HepG2 (cell line): ENCODE measurements around the gene STMN1. TPM values are rescaled to one million over a fixed set of nuclear protein-coding genes. Genes with fewer than 3 reads are reported as not detected.

ENCODE experiments used
- ATAC-seq: fragments of 200-7000 bp; cut with Tn5 transposase; 3 replicates; pipeline ENCODE4 v1.9.1; 2020; ENCODE audit warnings: mild to moderate bottlenecking, moderate library complexity
- BruUV-seq: library from RNA; stranded (reverse); fragments of 400-500 nt; replicated peaks from 2 replicates; lab custom pipeline; 2021; lab: Mats Ljungman, UMichigan
- CTCF ChIA-PET: fragments of 300-600 bp; formaldehyde crosslinking; extraction: SDS; loops from one replicate; lab custom pipeline; 2021; ENCODE audit warnings: low total read pairs, inconsistent platforms, low intra/inter-chr PET ratio; lab: Yijun Ruan, JAX
- POLR2A ChIA-PET: fragments of 350-600 bp; sonication (Branson Sonifier 250); formaldehyde crosslinking; loops from one replicate; lab custom pipeline; 2020; ENCODE audit warnings: antibody characterized with exemption, inconsistent platforms; lab: Yijun Ruan, JAX
- DNase-seq: peaks from one replicate; pipeline ENCODE4 v3.0.0-alpha.2; 2015; ENCODE audit warnings: low spot score
- FAIRE-seq: peaks from 3 replicates; lab custom pipeline; 2011; peaks lifted over from hg19 to GRCh38; lab: Jason Lieb, UNC
- H2AFZ ChIP-seq: one replicate; pipeline ENCODE4 v1.6.1; 2011; ENCODE audit warnings: low read length, inconsistent platforms
- H3K27ac ChIP-seq: fragments of 300-600 bp; 3 replicates; pipeline ENCODE4 v1.8.0; 2011; ENCODE audit warnings: mixed run types, mild to moderate bottlenecking, mixed read lengths, low read length, inconsistent platforms; ENCODE audit not compliant: insufficient read depth; ENCODE audit errors: extremely low read length
- H3K27me3 ChIP-seq, 2 experiments: fragments of 200-600 bp in 1 of 2; 2 replicates in 1 of 2; 3 replicates in 1 of 2; pipeline versions ENCODE4 v1.6.0 to v1.8.0; 2011; ENCODE audit warnings: low read length in 2 of 2, mild to moderate bottlenecking in 2 of 2, moderate library complexity in 2 of 2, inconsistent platforms in 1 of 2; ENCODE audit not compliant: insufficient read depth in 2 of 2, control insufficient read depth in 1 of 2
- H3K36me3 ChIP-seq, 2 experiments: fragments of 200-600 bp in 1 of 2; replicated peaks in 1 of 2; 2 replicates in 1 of 2; 3 replicates in 1 of 2; pipeline versions ENCODE4 v1.5.1 to v1.8.0; 2011; ENCODE audit warnings: low read length in 2 of 2, inconsistent platforms in 1 of 2; ENCODE audit not compliant: insufficient read depth in 2 of 2, control insufficient read depth in 1 of 2
- H3K4me1 ChIP-seq: 2 replicates; pipeline ENCODE4 v1.5.1; 2012; ENCODE audit warnings: low read length, inconsistent platforms; ENCODE audit not compliant: insufficient read depth
- H3K4me2 ChIP-seq: 2 replicates; pipeline ENCODE4 v1.6.0; 2011; ENCODE audit warnings: low read depth, low read length, inconsistent platforms
- H3K4me3 ChIP-seq, 3 experiments: fragments of 200-600 bp in 1 of 3; sonication (generic), shearing (Covaris generic) in 1 of 3; replicated peaks in 1 of 3; 2 replicates each; pipeline ENCODE4 v1.5.1; 2011 to 2016; ENCODE audit warnings: low read length in 3 of 3, inconsistent platforms in 2 of 3, low read depth in 2 of 3, mild to moderate bottlenecking in 2 of 3, control low read depth in 1 of 3, mixed read lengths in 1 of 3; ENCODE audit not compliant: insufficient read depth in 1 of 3
- H3K79me2 ChIP-seq: one replicate; pipeline ENCODE4 v1.6.1; 2011; ENCODE audit warnings: low read length, inconsistent platforms; ENCODE audit not compliant: insufficient read depth
- H3K9ac ChIP-seq: 2 replicates; pipeline ENCODE4 v1.6.0; 2011; ENCODE audit warnings: mild to moderate bottlenecking, low read depth, low read length, inconsistent platforms; ENCODE audit not compliant: insufficient read depth
- H3K9me3 ChIP-seq: 2 replicates; pipeline ENCODE4 v1.5.1; 2012; ENCODE audit warnings: mild to moderate bottlenecking, low read length
- H4K20me1 ChIP-seq: 2 replicates; pipeline ENCODE4 v1.6.0; 2011; ENCODE audit warnings: inconsistent platforms, mild to moderate bottlenecking, low read length, moderate library complexity; ENCODE audit not compliant: insufficient read depth
- CSRNP2 ChIP-seq: sonication (generic); formaldehyde crosslinking; conservative IDR thresholded peaks from 2 replicates; pipeline ENCODE4 v1.8.0; 2022; ENCODE audit warnings: low read depth, missing genetic modification reagents
- GATA4 ChIP-seq: sonication (generic); IDR thresholded peaks from 2 replicates; pipeline ENCODE4 v1.6.1; 2016; ENCODE audit warnings: antibody characterized with exemption, low read depth, borderline replicate concordance
- HES4 ChIP-seq: sonication (generic); formaldehyde crosslinking; IDR thresholded peaks from 2 replicates; pipeline ENCODE4 v1.9.0; 2021; ENCODE audit warnings: mild to moderate bottlenecking, missing genetic modification reagents, borderline replicate concordance
- HNF4A ChIP-seq: sonication (generic); formaldehyde crosslinking; IDR thresholded peaks from 2 replicates; pipeline ENCODE4 v1.4.0; 2020; ENCODE audit warnings: missing genetic modification reagents
- PATZ1 ChIP-seq: sonication (generic); formaldehyde crosslinking; IDR thresholded peaks from 2 replicates; pipeline ENCODE4 v1.4.0; 2020; ENCODE audit warnings: missing genetic modification reagents
- PPARG ChIP-seq: conservative IDR thresholded peaks from 2 replicates; pipeline ENCODE4 v1.6.1; 2016; ENCODE audit warnings: missing biosample characterization, missing genetic modification reagents
- RFX1 ChIP-seq: fragments of 450-650 bp; IDR thresholded peaks from 2 replicates; pipeline ENCODE4 v1.6.1; 2017
- RFX3 ChIP-seq: IDR thresholded peaks from 2 replicates; pipeline ENCODE4 v1.6.1; 2016; ENCODE audit warnings: missing biosample characterization, missing genetic modification reagents
- TARDBP ChIP-seq: sonication (generic); formaldehyde crosslinking; IDR thresholded peaks from 2 replicates; pipeline ENCODE4 v1.8.0; 2022; ENCODE audit warnings: mild to moderate bottlenecking, missing genetic modification reagents
- ZNF230 ChIP-seq: sonication (generic); formaldehyde crosslinking; IDR thresholded peaks from 2 replicates; pipeline ENCODE4 v1.4.0; 2020; ENCODE audit warnings: mild to moderate bottlenecking, missing genetic modification reagents
- ZNF644 ChIP-seq: IDR thresholded peaks from 2 replicates; pipeline ENCODE4 v1.6.1; 2016; ENCODE audit warnings: low read depth
- ZNF737 ChIP-seq: sonication (generic); formaldehyde crosslinking; IDR thresholded peaks from 2 replicates; pipeline ENCODE4 v1.5.0; 2020; ENCODE audit warnings: missing genetic modification reagents, mild to moderate bottlenecking, borderline replicate concordance
- WGBS: methylation state at CpG from one replicate; pipeline ENCODE4 v1.1.6; 2017; ENCODE audit warnings: low lambda C conversion rate; 5-methylcytosine and 5-hydroxymethylcytosine counted together
- in situ Hi-C: cut with HindIII; loops from 2 replicates; pipeline ENCODE4 v1.10.0; 2017; ENCODE audit warnings: low pct_unique_long_range_greater_than_20kb; ENCODE audit not compliant: extremely low pct_ligation_motif_present
- intact Hi-C: fragments of 100-400 bp; cut with micrococcal nuclease; formaldehyde crosslinking; loops from one replicate; pipeline ENCODE4 v1.10.0; 2022; ENCODE audit not compliant: unreplicated experiment
- polyA plus RNA-seq, 8 experiments: library from polyadenylated mRNA; depleted of rRNA in 3 of 8; stranded (reverse) in 7 of 8; unstranded in 1 of 8; fragments of >200 nt; fragmentation: Illumina TruSeq in 4 of 8; extraction: Trizol in 4 of 8; gene quantifications; 2 replicates each; pipeline versions ENCODE4 v1.2.1 to v1.2.3, GENCODE V29; 2011 to 2016; ENCODE audit warnings: low read depth in 4 of 8, missing spikeins in 1 of 8, mixed read lengths in 1 of 8; ENCODE audit not compliant: insufficient read depth in 1 of 8
- total RNA-seq, 5 experiments: library from RNA; depleted of rRNA; stranded (reverse); fragments of >200 nt; fragmentation: Illumina TruSeq; extraction: Trizol; gene quantifications; 2 replicates each; pipeline ENCODE4 v1.2.3, GENCODE V29; 2016; ENCODE audit warnings: low read depth in 1 of 5
- TF ChIP-seq, protein P1 (sequence below): sonication (generic); formaldehyde crosslinking; IDR thresholded peaks from 2 replicates; pipeline ENCODE4 v1.5.1; 2020; ENCODE audit warnings: mild to moderate bottlenecking, missing genetic modification reagents, borderline replicate concordance
- TF ChIP-seq, protein P2 (sequence below): sonication (generic); formaldehyde crosslinking; IDR thresholded peaks from 2 replicates; pipeline ENCODE4 v1.4.0; 2020; ENCODE audit warnings: missing genetic modification reagents

Gene STMN1
- total and polyA plus RNA-seq, 2 of the 13 experiments (the other 11 are each of a cell fraction or from before 2014, with no cell fraction given), result 45.9 to 409 TPM

GRCh38 chr1:25873120-25873519 lies 33.1 kb downstream of the STMN1 start:
- no peaks in the 10 kb centered on the region for H4K20me1 ChIP-seq
- POLR2A ChIA-PET, result no interaction called here
- no TSS peak for BruUV-seq
- peaks cover 77% of the 10 kb centered on the region for H3K4me1 ChIP-seq
- ATAC-seq, result peak; percentile 8; the same call in 1 of the 3 replicates
- peak; percentile 42 for DNase-seq
- no peaks in the 10 kb centered on the region for H3K36me3 ChIP-seq
- 50% methylated on average over 3 of the region's 3 CpGs for WGBS
- no peak overlapping the region for H2AFZ ChIP-seq
- H3K4me3 ChIP-seq, result no peak overlapping the region
- no peak overlapping the region for H3K9ac ChIP-seq
- in situ Hi-C loops, result no loop called here
- peaks cover 22% of the 10 kb centered on the region for H3K79me2 ChIP-seq
- peak; percentile 47 for FAIRE-seq
- peak overlapping the region; percentile 28 for H3K27ac ChIP-seq
- H3K9me3 ChIP-seq, result no peaks in the 10 kb centered on the region
- intact Hi-C loops, result no loop called here
- CTCF ChIA-PET, result no interaction called here
- peak overlapping the region; percentile 81 for H3K4me2 ChIP-seq
- no peaks in the 10 kb centered on the region; a peak in 1 of 5 replicates for H3K27me3 ChIP-seq
- TF ChIP-seq PPARG (CRISPR knock-in tag), result 0 out of 2 replicates have a peak, but pooled peaks have one; percentile 26
- TF ChIP-seq, protein P1, sequence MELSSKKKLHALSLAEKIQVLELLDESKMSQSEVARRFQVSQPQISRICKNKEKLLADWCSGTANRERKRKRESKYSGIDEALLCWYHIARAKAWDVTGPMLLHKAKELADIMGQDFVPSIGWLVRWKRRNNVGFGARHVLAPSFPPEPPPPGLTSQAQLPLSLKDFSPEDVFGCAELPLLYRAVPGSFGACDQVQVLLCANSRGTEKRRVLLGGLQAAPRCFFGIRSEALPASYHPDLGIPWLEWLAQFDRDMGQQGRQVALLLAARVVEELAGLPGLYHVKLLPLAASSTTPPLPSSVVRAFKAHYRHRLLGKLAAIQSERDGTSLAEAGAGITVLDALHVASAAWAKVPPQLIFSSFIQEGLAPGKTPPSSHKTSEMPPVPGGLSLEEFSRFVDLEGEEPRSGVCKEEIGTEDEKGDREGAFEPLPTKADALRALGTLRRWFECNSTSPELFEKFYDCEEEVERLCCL (CRISPR knock-in tag), result no peak
- TF ChIP-seq PATZ1 (CRISPR knock-in tag), result no peak
- TF ChIP-seq GATA4, result no peak
- no peak for TF ChIP-seq ZNF737 (CRISPR knock-in tag)
- TF ChIP-seq, protein P2, sequence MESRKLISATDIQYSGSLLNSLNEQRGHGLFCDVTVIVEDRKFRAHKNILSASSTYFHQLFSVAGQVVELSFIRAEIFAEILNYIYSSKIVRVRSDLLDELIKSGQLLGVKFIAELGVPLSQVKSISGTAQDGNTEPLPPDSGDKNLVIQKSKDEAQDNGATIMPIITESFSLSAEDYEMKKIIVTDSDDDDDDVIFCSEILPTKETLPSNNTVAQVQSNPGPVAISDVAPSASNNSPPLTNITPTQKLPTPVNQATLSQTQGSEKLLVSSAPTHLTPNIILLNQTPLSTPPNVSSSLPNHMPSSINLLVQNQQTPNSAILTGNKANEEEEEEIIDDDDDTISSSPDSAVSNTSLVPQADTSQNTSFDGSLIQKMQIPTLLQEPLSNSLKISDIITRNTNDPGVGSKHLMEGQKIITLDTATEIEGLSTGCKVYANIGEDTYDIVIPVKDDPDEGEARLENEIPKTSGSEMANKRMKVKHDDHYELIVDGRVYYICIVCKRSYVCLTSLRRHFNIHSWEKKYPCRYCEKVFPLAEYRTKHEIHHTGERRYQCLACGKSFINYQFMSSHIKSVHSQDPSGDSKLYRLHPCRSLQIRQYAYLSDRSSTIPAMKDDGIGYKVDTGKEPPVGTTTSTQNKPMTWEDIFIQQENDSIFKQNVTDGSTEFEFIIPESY (CRISPR knock-in tag), result peak; percentile 62
- TF ChIP-seq ZNF644, result no peak
- peak; percentile 29; the same call in 1 of the 2 replicates for TF ChIP-seq RFX1
- TF ChIP-seq TARDBP (CRISPR knock-in tag), result no peak
- peak; percentile 52; the same call in 1 of the 2 replicates for TF ChIP-seq RFX3
- 0 out of 2 replicates have a peak, but pooled peaks have one; percentile 5 for TF ChIP-seq HNF4A
- no peak for TF ChIP-seq CSRNP2 (CRISPR knock-in tag)
- no peak for TF ChIP-seq HES4 (CRISPR knock-in tag)
- no peak for TF ChIP-seq ZNF230
